Cardiac fibroblast (primary cell): ENCODE measurements around the gene PARS2.
A peak's percentile ranks its signal among the peaks of the same experiment; 100 is the strongest.
"Not testable (repeated sequence)": the region's sequence is repeated elsewhere in the genome, so short reads cannot be mapped to it uniquely, and the experiment has no call there.

Experiments
- DNase-seq, 2 donors: peaks; one replicate each; pipeline versions ENCODE4 v3.0.0 to v3.0.0-alpha.2; 2010; ENCODE audit warnings: low read depth in 2 of 2
- H3K4me3 ChIP-seq, 2 donors: replicated peaks in 1 of 2; 1 replicate in 1 of 2; 2 replicates in 1 of 2; pipeline ENCODE4 v1.5.1; 2011; ENCODE audit warnings: low read depth in 2 of 2, low read length in 2 of 2, mild to moderate bottlenecking in 2 of 2, moderate library complexity in 1 of 2
- TF ChIP-seq, protein P1 (sequence below): IDR thresholded peaks from one replicate; pipeline ENCODE4 v1.5.1; 2011; ENCODE audit warnings: low read depth, mild to moderate bottlenecking, low read length, inconsistent platforms

The PARS2 gene

DNA sequence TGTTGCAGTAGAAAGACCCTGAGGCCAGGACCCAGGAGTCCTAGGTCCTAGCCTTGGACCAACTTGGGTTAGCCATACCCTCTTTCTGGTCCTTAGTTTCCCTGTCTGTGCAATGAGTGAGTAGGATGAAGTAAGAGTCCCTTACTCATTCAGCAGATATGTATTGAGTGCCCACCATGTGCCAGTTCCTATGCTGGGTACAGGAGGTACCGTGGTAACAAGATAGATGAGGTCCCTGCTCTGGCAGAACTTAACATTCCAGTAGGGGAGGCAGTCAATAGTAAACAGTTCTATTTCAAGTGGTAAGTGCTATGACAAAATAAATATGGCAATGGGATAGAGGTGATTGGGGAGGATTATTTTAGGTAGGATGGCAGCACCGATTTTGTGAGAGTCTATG lies 18.3 kb upstream of the PARS2 start:
- DNase-seq, result no peak
- TF ChIP-seq, protein P1, sequence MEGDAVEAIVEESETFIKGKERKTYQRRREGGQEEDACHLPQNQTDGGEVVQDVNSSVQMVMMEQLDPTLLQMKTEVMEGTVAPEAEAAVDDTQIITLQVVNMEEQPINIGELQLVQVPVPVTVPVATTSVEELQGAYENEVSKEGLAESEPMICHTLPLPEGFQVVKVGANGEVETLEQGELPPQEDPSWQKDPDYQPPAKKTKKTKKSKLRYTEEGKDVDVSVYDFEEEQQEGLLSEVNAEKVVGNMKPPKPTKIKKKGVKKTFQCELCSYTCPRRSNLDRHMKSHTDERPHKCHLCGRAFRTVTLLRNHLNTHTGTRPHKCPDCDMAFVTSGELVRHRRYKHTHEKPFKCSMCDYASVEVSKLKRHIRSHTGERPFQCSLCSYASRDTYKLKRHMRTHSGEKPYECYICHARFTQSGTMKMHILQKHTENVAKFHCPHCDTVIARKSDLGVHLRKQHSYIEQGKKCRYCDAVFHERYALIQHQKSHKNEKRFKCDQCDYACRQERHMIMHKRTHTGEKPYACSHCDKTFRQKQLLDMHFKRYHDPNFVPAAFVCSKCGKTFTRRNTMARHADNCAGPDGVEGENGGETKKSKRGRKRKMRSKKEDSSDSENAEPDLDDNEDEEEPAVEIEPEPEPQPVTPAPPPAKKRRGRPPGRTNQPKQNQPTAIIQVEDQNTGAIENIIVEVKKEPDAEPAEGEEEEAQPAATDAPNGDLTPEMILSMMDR, result no peak
- no peak overlapping the region for H3K4me3 ChIP-seq

- TF ChIP-seq, protein P1, result no peak
- DNase-seq, result no peak
- no peak overlapping the region for H3K4me3 ChIP-seq
Measured at GRCh38 chr1:54782156-54782555, 17.8 kb upstream of the PARS2 start.

DNA sequence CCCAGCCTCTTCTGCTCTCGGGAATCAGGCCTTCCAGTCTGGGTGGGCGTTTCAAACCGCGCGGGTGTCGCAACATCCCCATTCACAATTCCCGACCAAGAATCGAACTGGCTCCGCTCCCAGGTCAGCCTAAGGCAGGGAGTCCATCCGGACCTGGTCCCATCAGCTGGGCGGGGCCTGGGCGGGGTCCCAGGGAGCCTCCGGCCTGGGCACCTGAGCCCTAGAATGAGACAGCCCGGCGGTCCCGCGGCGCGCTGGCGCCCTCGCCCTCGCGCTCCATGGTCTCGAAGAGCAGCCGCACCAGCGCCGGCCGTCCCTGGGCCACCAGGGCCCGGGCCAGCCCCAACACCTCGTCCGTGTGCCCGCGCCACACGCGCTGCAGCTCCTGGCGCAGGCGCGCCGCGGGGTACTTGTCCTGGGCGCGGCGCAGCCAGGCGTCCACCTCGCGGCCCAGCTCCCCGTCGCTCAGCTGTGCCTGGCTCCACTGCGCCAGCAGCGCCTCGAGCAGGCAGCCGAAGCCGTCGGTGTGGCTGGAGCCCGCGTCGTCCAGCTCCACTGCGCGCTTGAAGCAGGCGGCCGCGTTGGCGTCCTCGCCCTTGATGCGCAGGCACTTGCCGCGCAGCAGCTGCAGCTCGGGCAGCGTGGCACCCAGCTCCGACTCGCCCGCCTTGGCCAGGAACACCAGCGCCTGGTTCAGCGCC lies 16.9 kb upstream of the PARS2 start:
- no peak overlapping the region for H3K4me3 ChIP-seq
- DNase-seq, result no peak

DNA sequence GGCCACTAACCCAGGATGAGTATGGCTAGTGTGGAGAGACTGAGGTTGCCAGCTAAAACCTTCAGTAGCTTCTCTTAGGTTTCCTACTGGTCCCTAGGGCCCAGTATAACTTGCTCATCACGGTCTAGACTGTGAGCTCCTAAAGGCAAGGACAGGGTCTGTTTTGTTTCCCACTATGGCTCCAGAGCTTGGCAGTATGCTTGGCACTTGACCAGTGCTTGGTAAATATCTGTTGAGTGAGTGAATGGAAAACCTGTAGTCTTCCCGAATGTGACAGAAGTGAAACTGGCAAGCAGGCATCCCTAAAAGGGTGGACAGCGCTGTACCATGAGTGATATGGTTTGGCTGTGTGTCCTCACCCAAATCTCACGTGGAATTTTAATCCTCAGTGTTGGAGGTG lies 13.1 kb upstream of the PARS2 start:
- no peak for DNase-seq
- TF ChIP-seq, protein P1, result no peak

More for the DNA sequence above, 16.9 kb upstream of the PARS2 start:
- TF ChIP-seq, protein P1, result no peak

DNA sequence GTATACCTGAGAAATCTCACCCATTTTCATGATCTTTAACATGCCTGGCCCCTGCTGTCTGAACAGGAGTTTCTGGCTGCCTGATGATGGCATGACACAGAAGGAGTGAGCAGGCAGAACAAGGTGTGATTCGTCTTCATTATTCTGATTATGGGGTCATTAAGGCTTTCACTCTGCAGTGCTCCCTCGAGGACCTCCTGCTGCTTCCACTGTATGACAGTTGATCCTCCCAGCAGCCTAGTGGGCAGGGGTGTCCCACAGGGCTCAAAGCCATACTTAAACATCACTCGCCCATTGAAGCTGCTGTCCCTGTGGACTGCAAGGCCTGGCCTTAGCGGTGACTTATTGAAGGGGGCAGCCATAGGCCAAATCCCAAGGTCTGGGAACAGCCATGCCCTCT lies 12.7 kb upstream of the PARS2 start:
- DNase-seq, result no peak
- H3K4me3 ChIP-seq, result no peak overlapping the region
- TF ChIP-seq, protein P1, result no peak

More for the DNA sequence above, 13.1 kb upstream of the PARS2 start:
- no peak overlapping the region for H3K4me3 ChIP-seq

- not testable (repeated sequence) for H3K4me3 ChIP-seq
- peak in 1 of 2 donors; percentile 18 for DNase-seq
Measured at GRCh38 chr1:54775828-54776721, 11.8 kb upstream of the PARS2 start.

DNA sequence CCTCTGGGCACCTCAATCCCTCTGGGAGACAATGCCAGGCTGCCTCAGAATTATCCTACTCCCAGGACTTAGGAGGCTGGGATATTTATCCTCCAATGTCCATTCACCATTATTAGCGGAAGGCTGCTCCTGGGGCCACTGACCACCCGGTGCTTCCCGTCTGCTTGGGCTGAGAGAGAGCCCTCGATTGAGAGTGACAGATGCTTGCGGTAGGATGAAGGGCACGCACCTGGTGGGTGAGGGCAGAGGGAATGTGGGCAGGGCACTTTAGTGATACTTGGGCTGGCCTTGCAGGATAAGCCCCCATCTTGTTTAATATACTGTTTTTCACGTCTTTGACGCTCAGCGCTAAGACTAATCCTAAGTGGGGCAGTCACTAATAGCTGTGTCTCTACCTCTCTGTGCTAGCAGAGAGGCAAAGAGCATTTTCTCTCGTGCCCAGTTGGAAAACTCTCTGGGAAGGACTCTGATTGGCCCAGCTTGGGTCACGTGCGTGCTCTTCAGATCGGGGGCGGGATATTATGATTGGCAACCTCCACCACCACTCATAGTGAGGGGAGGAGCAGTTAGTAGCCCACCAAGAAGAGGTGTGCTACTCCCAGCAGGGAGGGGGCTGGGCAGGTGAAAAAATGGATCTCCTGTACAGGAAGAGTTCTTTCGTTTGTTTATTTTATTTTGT lies 10.6 kb upstream of the PARS2 start:
- no peak overlapping the region for H3K4me3 ChIP-seq
- DNase-seq, result peak; percentile 42 to 45
- TF ChIP-seq, protein P1, result no peak
